Loucy (cell line): ENCODE results near the gene CCDC184.

ENCODE experiments used
- CTCF ChIP-seq: fragments of 200-600 bp; sonication (generic); conservative IDR thresholded peaks from 2 replicates; pipeline ENCODE4 v1.5.1; 2014; ENCODE audit warnings: mild to moderate bottlenecking, antibody characterized with exemption, low read length
- EZH2phosphoT487 ChIP-seq: fragments of 200-600 bp; IDR thresholded peaks from 2 replicates; pipeline ENCODE4 v1.6.1; 2018; ENCODE audit warnings: antibody characterized with exemption, mild to moderate bottlenecking, moderate library complexity, borderline replicate concordance

- TF ChIP-seq CTCF (no peak), EZH2phosphoT487 (no peak)
Observed at GRCh38 chr12:48191096-48191495, 7.7 kb downstream of the CCDC184 start.
